Placental epithelial cell (primary cell): ENCODE data around the gene RPUSD4. TPM values are rescaled to one million over a fixed set of nuclear protein-coding genes. Genes with fewer than 3 reads are reported as not detected.

ENCODE experiments used
- small RNA-seq: library from RNA; depleted of rRNA; stranded (forward); fragments of <200 nt; gene quantifications from one replicate; pipeline ENCODE3, GENCODE V24; 2012
- total RNA-seq: library from RNA; depleted of rRNA; stranded (reverse); fragments of >200 nt; gene quantifications from 2 replicates; pipeline ENCODE4 v1.2.3, GENCODE V29; 2012

RPUSD4 gene, protein sequence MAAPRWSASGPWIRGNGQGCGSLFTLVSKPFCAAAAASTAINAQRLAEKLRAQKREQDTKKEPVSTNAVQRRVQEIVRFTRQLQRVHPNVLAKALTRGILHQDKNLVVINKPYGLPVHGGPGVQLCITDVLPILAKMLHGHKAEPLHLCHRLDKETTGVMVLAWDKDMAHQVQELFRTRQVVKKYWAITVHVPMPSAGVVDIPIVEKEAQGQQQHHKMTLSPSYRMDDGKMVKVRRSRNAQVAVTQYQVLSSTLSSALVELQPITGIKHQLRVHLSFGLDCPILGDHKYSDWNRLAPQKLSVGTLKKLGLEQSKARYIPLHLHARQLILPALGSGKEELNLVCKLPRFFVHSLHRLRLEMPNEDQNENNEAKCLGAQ
- 35.9 and 40.0 TPM in 2 replicates for total RNA-seq

DNA sequence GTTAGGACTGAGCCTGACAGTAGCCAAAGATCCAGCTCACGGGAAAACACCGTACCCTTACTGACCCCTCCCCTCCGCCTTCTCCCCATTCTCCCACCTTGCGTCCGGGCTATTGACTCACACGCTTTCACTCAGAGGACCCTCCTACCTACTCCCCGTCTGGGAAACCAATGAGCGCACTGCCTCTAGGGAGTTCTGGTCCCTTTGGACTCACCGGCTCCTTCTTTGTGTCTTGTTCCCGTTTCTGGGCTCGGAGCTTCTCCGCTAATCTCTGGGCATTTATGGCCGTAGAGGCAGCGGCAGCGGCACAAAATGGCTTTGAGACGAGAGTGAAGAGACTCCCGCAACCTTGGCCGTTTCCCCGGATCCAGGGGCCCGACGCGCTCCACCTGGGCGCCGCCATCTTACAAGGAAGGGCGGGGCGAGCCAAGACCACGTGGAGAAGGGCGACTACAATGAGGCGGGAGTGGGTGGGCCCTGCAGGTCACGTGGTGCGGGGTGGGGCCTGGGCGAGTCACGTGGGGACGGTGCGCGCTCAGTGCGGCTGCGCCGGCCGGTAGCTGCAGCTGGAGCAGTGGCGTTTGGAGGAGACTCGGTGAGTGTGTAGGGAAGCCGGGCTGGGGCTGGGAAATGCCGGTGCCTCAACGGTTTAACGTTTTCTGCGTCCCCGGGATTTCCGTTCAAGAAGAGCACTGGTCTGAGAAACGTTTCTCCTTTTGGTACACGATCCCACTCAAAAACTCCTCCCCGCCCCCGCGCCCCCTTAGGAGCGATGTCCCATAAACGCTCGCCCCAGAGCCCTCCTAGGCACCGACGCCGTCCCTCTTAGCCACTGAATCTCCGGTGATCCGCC lies at the start of gene RPUSD4, which contains the start of gene FAM118B:
TSS of gene RPUSD4 (minus strand) at position 415 of the 853 bp plus-strand sequence. CDS start at position 403, 12 bp downstream.
TSS of gene FAM118B (plus strand) at position 547 of the 853 bp plus-strand sequence. CDS start 23,220 bp downstream, outside the sequence.

Small RNA genes lying within 50 kb of the gene (small RNA-seq; reads per million reads assigned to genes)
- gene AP001893.2 = not detected
- not detected for gene RN7SL351P
- not detected for gene RNU4-86P

Other genes starting within 250 kb of the RPUSD4 start
- 31.6 and 221 TPM in 2 replicates for gene CDON, start 148.8 kb downstream of the RPUSD4 start, total RNA-seq
- 8.6 and 17.9 TPM in 2 replicates for gene FAM118B, start 132 bp upstream of the RPUSD4 start, total RNA-seq
- 67.5 and 114 TPM in 2 replicates for gene SRPRA, start 57.2 kb upstream of the RPUSD4 start, total RNA-seq
- gene FOXRED1, start 57.5 kb upstream of the RPUSD4 start, total RNA-seq = 9.0 and 11.1 TPM in 2 replicates
- gene TIRAP, start 71.4 kb upstream of the RPUSD4 start, total RNA-seq = 7.1 and 9.1 TPM in 2 replicates
- 5.1 and 12.3 TPM in 2 replicates for gene DCPS, start 92.4 kb upstream of the RPUSD4 start, total RNA-seq
- 7.5 and 23.1 TPM in 2 replicates for gene ST3GAL4, start 144.0 kb upstream of the RPUSD4 start, total RNA-seq